GM12878 (cell line): ENCODE results near the gene ETV1. TPM values are rescaled to one million over a fixed set of nuclear protein-coding genes. Genes with fewer than 3 reads are reported as not detected.
A peak's percentile ranks its signal among the peaks of the same experiment; 100 is the strongest.

ENCODE experiments used
- ATAC-seq: fragments of 200-7000 bp; cut with Tn5 transposase; 3 replicates; pipeline ENCODE4 v1.9.1; 2020; ENCODE audit warnings: mild to moderate bottlenecking, moderate library complexity
- BruUV-seq: library from RNA; stranded (reverse); fragments of 400-500 nt; replicated peaks from 2 replicates; lab custom pipeline; 2021; lab: Mats Ljungman, UMichigan
- CTCF ChIA-PET: fragments of 300-600 bp; sonication (Branson Sonifier 250); formaldehyde crosslinking; extraction: SDS; loops from one replicate; lab custom pipeline; 2021; ENCODE audit warnings: inconsistent platforms; lab: Yijun Ruan, JAX
- POLR2A ChIA-PET: fragments of 350-600 bp; formaldehyde crosslinking; extraction: SDS; loops from one replicate; lab custom pipeline; 2021; ENCODE audit warnings: inconsistent platforms; lab: Charles Lee
- RAD21 ChIA-PET: fragments of 300-600 bp; sonication (Branson Sonifier 250); formaldehyde crosslinking; loops from one replicate; lab custom pipeline; 2023; ENCODE audit warnings: antibody characterized with exemption; ENCODE audit not compliant: unreplicated experiment; lab: Charles Lee
- SMC1A ChIA-PET: fragments of 300-600 bp; sonication (Branson Sonifier 250); formaldehyde crosslinking; loops from one replicate; lab custom pipeline; 2023; ENCODE audit not compliant: unreplicated experiment, uncharacterized antibody; lab: Charles Lee
- DNase-seq: peaks from one replicate; pipeline ENCODE4 v3.0.0-alpha.2; 2011; ENCODE audit warnings: low read depth, low spot score
- FAIRE-seq: peaks from 3 replicates; lab custom pipeline; 2011; peaks lifted over from hg19 to GRCh38; lab: Jason Lieb, UNC
- H2AFZ ChIP-seq: 2 replicates; pipeline ENCODE4 v1.6.0; 2011; ENCODE audit warnings: low read depth, low read length, control low read depth; ENCODE audit not compliant: control insufficient read depth
- H3K27ac ChIP-seq: 2 replicates; pipeline ENCODE4 v1.5.1; 2011; ENCODE audit warnings: control low read depth; ENCODE audit not compliant: control insufficient read depth, insufficient read depth
- H3K27me3 ChIP-seq, 2 experiments: replicated peaks in 1 of 2; 2 replicates each; pipeline versions ENCODE4 v1.6.0 to v1.6.1; 2011; ENCODE audit warnings: low read length in 1 of 2; ENCODE audit not compliant: control insufficient read depth in 2 of 2, insufficient read depth in 2 of 2
- H3K36me3 ChIP-seq, 2 experiments: 2 replicates each; pipeline ENCODE4 v1.5.1; 2011; ENCODE audit warnings: low read length in 1 of 2; ENCODE audit not compliant: control insufficient read depth in 2 of 2, insufficient read depth in 2 of 2
- H3K4me1 ChIP-seq: 2 replicates; pipeline ENCODE4 v1.6.1; 2011; ENCODE audit warnings: mild to moderate bottlenecking, low read length, moderate library complexity, mixed read lengths; ENCODE audit not compliant: control insufficient read depth, insufficient read depth
- H3K4me2 ChIP-seq: 2 replicates; pipeline ENCODE4 v1.6.0; 2011; ENCODE audit warnings: control low read depth; ENCODE audit not compliant: control insufficient read depth, insufficient read depth
- H3K4me3 ChIP-seq: fragments of 200-600 bp; sonication (generic); 2 replicates; pipeline ENCODE4 v1.5.1; 2016
- H3K79me2 ChIP-seq: 2 replicates; pipeline ENCODE4 v1.6.0; 2011; ENCODE audit warnings: low read length; ENCODE audit not compliant: control insufficient read depth, insufficient read depth
- H3K9ac ChIP-seq: 2 replicates; pipeline ENCODE4 v1.8.0; 2011; ENCODE audit warnings: low read length, control low read depth, mixed read lengths; ENCODE audit not compliant: control insufficient read depth, insufficient read depth
- H3K9me3 ChIP-seq: replicated peaks from 3 replicates; pipeline ENCODE4 v1.5.1; 2011; ENCODE audit warnings: mild to moderate bottlenecking, low read length; ENCODE audit not compliant: control insufficient read depth, insufficient read depth
- H4K20me1 ChIP-seq: 2 replicates; pipeline ENCODE4 v1.6.0; 2011; ENCODE audit not compliant: control insufficient read depth, insufficient read depth
- ATF7 ChIP-seq: fragments of 450-650 bp; IDR thresholded peaks from 2 replicates; pipeline ENCODE4 v1.6.1; 2016; ENCODE audit warnings: low read depth, mild to moderate bottlenecking
- BMI1 ChIP-seq: fragments of 450-650 bp; IDR thresholded peaks from 2 replicates; pipeline ENCODE4 v1.6.1; 2016; ENCODE audit warnings: mild to moderate bottlenecking, moderate library complexity, borderline replicate concordance
- KDM1A ChIP-seq: fragments of 200-600 bp; sonication (generic); IDR thresholded peaks from 2 replicates; pipeline ENCODE4 v1.6.1; 2016; ENCODE audit warnings: borderline replicate concordance
- MEF2A ChIP-seq: IDR thresholded peaks from 2 replicates; pipeline ENCODE4 v1.6.1; 2011; ENCODE audit warnings: low read depth, mild to moderate bottlenecking, low read length, moderate library complexity; ENCODE audit not compliant: insufficient read depth
- RB1 ChIP-seq: fragments of 450-650 bp; formaldehyde crosslinking; IDR thresholded peaks from 2 replicates; pipeline ENCODE4 v1.6.1; 2017; ENCODE audit warnings: mild to moderate bottlenecking, borderline replicate concordance
- SIN3A ChIP-seq: IDR thresholded peaks from 2 replicates; pipeline ENCODE4 v1.6.1; 2012; ENCODE audit warnings: low read depth, low read length, improper control_type of control experiment
- SMAD5 ChIP-seq: IDR thresholded peaks from 2 replicates; pipeline ENCODE4 v1.6.1; 2016; ENCODE audit warnings: antibody characterized with exemption, low read depth
- TARDBP ChIP-seq: IDR thresholded peaks from 2 replicates; pipeline ENCODE4 v1.6.1; 2016; ENCODE audit warnings: borderline replicate concordance
- ZNF384 ChIP-seq: IDR thresholded peaks from 2 replicates; pipeline ENCODE4 v1.6.1; 2012; ENCODE audit warnings: low read depth, mild to moderate bottlenecking, low read length, improper control_type of control experiment, borderline replicate concordance
- ZSCAN29 ChIP-seq: fragments of 450-650 bp; IDR thresholded peaks from 2 replicates; pipeline ENCODE4 v1.6.1; 2017; ENCODE audit warnings: mild to moderate bottlenecking, moderate library complexity
- WGBS: methylation state at CpG from one replicate; pipeline ENCODE4 v1.1.6; 2016; ENCODE audit warnings: low lambda C conversion rate; ENCODE audit not compliant: insufficient replicate concordance, insufficient coverage; ENCODE audit errors: missing lambda C conversion rate; 5-methylcytosine and 5-hydroxymethylcytosine counted together
- in situ Hi-C: fragments of 300-500 bp; cut with MboI; formaldehyde crosslinking; loops from 9 replicates; pipeline ENCODE4 v1.14.3; 2018; ENCODE audit warnings: mixed read lengths
- intact Hi-C: fragments of 100-400 bp; cut with micrococcal nuclease; formaldehyde crosslinking; loops from one replicate; pipeline ENCODE4 v1.14.2; 2022; ENCODE audit not compliant: unreplicated experiment
- polyA plus RNA-seq, 11 experiments: library from polyadenylated mRNA; depleted of rRNA in 4 of 11; unstranded in 6 of 11; stranded (reverse) in 5 of 11; fragments of >200 nt; fragmentation: Nextera tagmentation in 4 of 11; fragmentation: Illumina TruSeq in 1 of 11; extraction: Ambion mirVana in 4 of 11; extraction: Trizol in 1 of 11; gene quantifications; 1 replicate in 1 of 11; 2 replicates in 10 of 11; pipeline versions ENCODE4 v1.2.1 to v1.2.3, GENCODE V29; 2011 to 2016; ENCODE audit warnings: inconsistent platforms in 2 of 11, missing spikeins in 2 of 11, low read depth in 1 of 11
- total RNA-seq, 4 experiments: library from RNA; depleted of rRNA in 3 of 4; stranded (reverse); fragments of >200 nt in 3 of 4; fragmentation: Illumina TruSeq in 1 of 4; extraction: Trizol in 1 of 4; gene quantifications; 2 replicates each; pipeline versions ENCODE4 v1.2.1 to v1.2.3, GENCODE V29; 2013 to 2021
- TF ChIP-seq, protein P1 (sequence below): IDR thresholded peaks from 2 replicates; pipeline ENCODE4 v1.6.1; 2011; ENCODE audit warnings: low read depth, mild to moderate bottlenecking, low read length, moderate library complexity, borderline replicate concordance; ENCODE audit errors: extremely low read depth
- TF ChIP-seq, protein P2 (sequence below): fragments of 450-650 bp; IDR thresholded peaks from 2 replicates; pipeline ENCODE4 v1.6.1; 2017; ENCODE audit warnings: mild to moderate bottlenecking, moderate library complexity
- TF ChIP-seq, protein P3 (sequence below): IDR thresholded peaks from 2 replicates; pipeline ENCODE4 v1.6.1; 2012; ENCODE audit warnings: low read depth, low read length, improper control_type of control experiment
- TF ChIP-seq, protein P4 (sequence below): IDR thresholded peaks from 2 replicates; pipeline ENCODE4 v1.6.1; 2011; ENCODE audit warnings: borderline replicate concordance, low read depth, mild to moderate bottlenecking, moderate library complexity, low read length; ENCODE audit not compliant: insufficient read depth, poor library complexity, severe bottlenecking
- TF ChIP-seq, protein P5 (sequence below): IDR thresholded peaks from 2 replicates; pipeline ENCODE4 v1.6.1; 2012; ENCODE audit warnings: low read depth, low read length, improper control_type of control experiment

Gene ETV1
- total and polyA plus RNA-seq, 10 of the 15 experiments (the other 5 are each of a cell fraction or from before 2014, with no cell fraction given), result 0.03 to 9.3 (median 0.16) TPM; not detected in 4

DNA sequence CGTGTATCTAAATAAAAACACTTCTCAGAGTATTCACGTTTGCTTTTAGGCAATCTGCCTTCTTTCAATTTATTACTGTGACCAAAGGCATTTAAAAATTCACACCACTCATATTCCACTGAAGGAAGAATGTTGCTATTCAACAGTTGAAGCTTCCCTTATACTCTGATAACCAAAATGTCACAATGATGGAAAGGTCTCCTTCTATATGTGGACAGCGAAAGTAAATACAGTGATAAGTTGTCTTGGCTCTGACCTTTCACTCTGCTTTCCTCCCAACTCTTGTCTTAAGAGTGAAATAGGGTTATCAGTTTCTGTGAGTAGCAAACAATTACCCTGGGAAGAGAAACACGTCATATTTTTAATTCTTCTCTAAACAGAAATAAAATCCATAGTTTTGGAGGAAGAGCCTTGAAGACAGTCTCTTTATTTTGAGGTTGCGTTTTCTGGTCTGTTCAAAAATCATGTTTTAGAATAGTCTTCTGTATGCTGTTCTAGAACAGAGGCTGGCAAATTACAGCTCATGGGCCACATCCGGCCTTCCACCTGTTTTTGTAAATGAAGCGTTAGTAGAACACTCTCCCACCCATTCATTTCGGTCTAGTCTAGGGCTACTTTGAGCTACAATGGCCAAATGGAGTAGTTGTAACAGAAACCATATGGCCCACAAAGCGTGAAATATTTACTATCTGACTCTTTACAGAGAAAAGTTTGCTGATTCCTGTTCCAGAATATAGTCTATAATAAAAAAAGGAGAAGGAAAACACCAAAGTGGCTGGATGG lies 41.3 kb downstream of the ETV1 start:
- intact Hi-C loops, result no loop called here
- FAIRE-seq (no peak), DNase-seq (no peak), ATAC-seq (peak; percentile 76)
- POLR2A ChIA-PET, result interaction anchor here (0.7 kb wide), 1 partner anchor 41 kb away, joined by 4 read pairs; the partner anchor contains the start of gene ETV1
- Histone ChIP-seq H3K79me2 (no peaks in the 10 kb centered on the region), H3K4me3 (no peak overlapping the region), H3K27ac (no peak overlapping the region), H2AFZ (no peak overlapping the region), H3K4me2 (no peak overlapping the region), H3K9ac (no peak overlapping the region), H3K9me3 (no peaks in the 10 kb centered on the region), H4K20me1 (no peaks in the 10 kb centered on the region), H3K36me3 (no peaks in the 10 kb centered on the region), H3K4me1 (no peaks in the 10 kb centered on the region), H3K27me3 (no peaks in the 10 kb centered on the region)
- WGBS, result 18% methylated on average over 9 of the region's 9 CpGs
- in situ Hi-C loops, result no loop called here
- SMC1A ChIA-PET, result interaction anchor here (1.0 to 2.0 kb wide), 4 partner anchors 12 to 17 kb away, joined by 3 to 8 read pairs (median 4); no protein-coding TSS in a partner anchor
- BruUV-seq, result no TSS peak
- RAD21 ChIA-PET, result no interaction called here
- CTCF ChIA-PET, result interaction anchor here (0.9 kb wide), 1 partner anchor 13 kb away, joined by 3 read pairs; no protein-coding TSS in a partner anchor
- TF ChIP-seq, protein P1, sequence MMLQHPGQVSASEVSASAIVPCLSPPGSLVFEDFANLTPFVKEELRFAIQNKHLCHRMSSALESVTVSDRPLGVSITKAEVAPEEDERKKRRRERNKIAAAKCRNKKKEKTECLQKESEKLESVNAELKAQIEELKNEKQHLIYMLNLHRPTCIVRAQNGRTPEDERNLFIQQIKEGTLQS, result no peak
- TF ChIP-seq, protein P2, sequence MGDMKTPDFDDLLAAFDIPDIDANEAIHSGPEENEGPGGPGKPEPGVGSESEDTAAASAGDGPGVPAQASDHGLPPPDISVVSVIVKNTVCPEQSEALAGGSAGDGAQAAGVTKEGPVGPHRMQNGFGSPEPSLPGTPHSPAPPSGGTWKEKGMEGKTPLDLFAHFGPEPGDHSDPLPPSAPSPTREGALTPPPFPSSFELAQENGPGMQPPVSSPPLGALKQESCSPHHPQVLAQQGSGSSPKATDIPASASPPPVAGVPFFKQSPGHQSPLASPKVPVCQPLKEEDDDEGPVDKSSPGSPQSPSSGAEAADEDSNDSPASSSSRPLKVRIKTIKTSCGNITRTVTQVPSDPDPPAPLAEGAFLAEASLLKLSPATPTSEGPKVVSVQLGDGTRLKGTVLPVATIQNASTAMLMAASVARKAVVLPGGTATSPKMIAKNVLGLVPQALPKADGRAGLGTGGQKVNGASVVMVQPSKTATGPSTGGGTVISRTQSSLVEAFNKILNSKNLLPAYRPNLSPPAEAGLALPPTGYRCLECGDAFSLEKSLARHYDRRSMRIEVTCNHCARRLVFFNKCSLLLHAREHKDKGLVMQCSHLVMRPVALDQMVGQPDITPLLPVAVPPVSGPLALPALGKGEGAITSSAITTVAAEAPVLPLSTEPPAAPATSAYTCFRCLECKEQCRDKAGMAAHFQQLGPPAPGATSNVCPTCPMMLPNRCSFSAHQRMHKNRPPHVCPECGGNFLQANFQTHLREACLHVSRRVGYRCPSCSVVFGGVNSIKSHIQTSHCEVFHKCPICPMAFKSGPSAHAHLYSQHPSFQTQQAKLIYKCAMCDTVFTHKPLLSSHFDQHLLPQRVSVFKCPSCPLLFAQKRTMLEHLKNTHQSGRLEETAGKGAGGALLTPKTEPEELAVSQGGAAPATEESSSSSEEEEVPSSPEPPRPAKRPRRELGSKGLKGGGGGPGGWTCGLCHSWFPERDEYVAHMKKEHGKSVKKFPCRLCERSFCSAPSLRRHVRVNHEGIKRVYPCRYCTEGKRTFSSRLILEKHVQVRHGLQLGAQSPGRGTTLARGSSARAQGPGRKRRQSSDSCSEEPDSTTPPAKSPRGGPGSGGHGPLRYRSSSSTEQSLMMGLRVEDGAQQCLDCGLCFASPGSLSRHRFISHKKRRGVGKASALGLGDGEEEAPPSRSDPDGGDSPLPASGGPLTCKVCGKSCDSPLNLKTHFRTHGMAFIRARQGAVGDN, result no peak
- TF ChIP-seq SIN3A (no peak), ZSCAN29 (no peak), BMI1 (no peak), ATF7 (no peak), RB1 (no peak), ZNF384 (no peak), KDM1A (no peak), SMAD5 (no peak), TARDBP (no peak), MEF2A (no peak)
- TF ChIP-seq, protein P3, sequence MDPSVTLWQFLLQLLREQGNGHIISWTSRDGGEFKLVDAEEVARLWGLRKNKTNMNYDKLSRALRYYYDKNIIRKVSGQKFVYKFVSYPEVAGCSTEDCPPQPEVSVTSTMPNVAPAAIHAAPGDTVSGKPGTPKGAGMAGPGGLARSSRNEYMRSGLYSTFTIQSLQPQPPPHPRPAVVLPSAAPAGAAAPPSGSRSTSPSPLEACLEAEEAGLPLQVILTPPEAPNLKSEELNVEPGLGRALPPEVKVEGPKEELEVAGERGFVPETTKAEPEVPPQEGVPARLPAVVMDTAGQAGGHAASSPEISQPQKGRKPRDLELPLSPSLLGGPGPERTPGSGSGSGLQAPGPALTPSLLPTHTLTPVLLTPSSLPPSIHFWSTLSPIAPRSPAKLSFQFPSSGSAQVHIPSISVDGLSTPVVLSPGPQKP, result no peak
- TF ChIP-seq, protein P4, sequence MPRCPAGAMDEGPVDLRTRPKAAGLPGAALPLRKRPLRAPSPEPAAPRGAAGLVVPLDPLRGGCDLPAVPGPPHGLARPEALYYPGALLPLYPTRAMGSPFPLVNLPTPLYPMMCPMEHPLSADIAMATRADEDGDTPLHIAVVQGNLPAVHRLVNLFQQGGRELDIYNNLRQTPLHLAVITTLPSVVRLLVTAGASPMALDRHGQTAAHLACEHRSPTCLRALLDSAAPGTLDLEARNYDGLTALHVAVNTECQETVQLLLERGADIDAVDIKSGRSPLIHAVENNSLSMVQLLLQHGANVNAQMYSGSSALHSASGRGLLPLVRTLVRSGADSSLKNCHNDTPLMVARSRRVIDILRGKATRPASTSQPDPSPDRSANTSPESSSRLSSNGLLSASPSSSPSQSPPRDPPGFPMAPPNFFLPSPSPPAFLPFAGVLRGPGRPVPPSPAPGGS, result no peak
- TF ChIP-seq, protein P5, sequence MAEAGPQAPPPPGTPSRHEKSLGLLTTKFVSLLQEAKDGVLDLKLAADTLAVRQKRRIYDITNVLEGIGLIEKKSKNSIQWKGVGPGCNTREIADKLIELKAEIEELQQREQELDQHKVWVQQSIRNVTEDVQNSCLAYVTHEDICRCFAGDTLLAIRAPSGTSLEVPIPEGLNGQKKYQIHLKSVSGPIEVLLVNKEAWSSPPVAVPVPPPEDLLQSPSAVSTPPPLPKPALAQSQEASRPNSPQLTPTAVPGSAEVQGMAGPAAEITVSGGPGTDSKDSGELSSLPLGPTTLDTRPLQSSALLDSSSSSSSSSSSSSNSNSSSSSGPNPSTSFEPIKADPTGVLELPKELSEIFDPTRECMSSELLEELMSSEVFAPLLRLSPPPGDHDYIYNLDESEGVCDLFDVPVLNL, result no peak
